ENCODE measurements around the gene SPRY4.
"Not testable (repeated sequence)": the region's sequence is repeated elsewhere in the genome, so short reads cannot be mapped to it uniquely, and the experiment has no call there.

SPRY4 gene

GRCh38 chr5:142295084-142295758, 29.6 kb downstream of the SPRY4 start:
- no peak for DNase-seq (ENCODE audit: low read depth in 2 of 2, low spot score in 1 of 2)

GRCh38 chr5:142293486-142293885, 31.3 kb downstream of the SPRY4 start:
- no peak for DNase-seq (ENCODE audit: low read depth in 2 of 2, low spot score in 1 of 2)

GRCh38 chr5:142292808-142293207, 32.0 kb downstream of the SPRY4 start:
- no peak for DNase-seq (ENCODE audit: low read depth in 2 of 2, low spot score in 1 of 2)

- no peak for DNase-seq (ENCODE audit: low read depth in 2 of 2, low spot score in 1 of 2)
Measured at GRCh38 chr5:142292249-142292648, 32.6 kb downstream of the SPRY4 start.

- DNase-seq (ENCODE audit: low read depth in 2 of 2, low spot score in 1 of 2): no peak
Measured at GRCh38 chr5:142290577-142291299, 34.1 kb downstream of the SPRY4 start.

- DNase-seq (ENCODE audit: low read depth in 2 of 2, low spot score in 1 of 2): no peak
Measured at GRCh38 chr5:142289708-142290576, 34.9 kb downstream of the SPRY4 start.

- DNase-seq (ENCODE audit: low read depth in 2 of 2, low spot score in 1 of 2): no peak
Measured at GRCh38 chr5:142287973-142288313, 36.9 kb downstream of the SPRY4 start.

- no peak for DNase-seq (ENCODE audit: low read depth in 2 of 2, low spot score in 1 of 2)
Measured at GRCh38 chr5:142287096-142287972, 37.5 kb downstream of the SPRY4 start.

GRCh38 chr5:142286111-142286510, 38.7 kb downstream of the SPRY4 start:
- DNase-seq (ENCODE audit: low read depth in 2 of 2, low spot score in 1 of 2): no peak

GRCh38 chr5:142283304-142283703, 41.5 kb downstream of the SPRY4 start:
- no peak for DNase-seq (ENCODE audit: low read depth in 2 of 2, low spot score in 1 of 2)

GRCh38 chr5:142281966-142282365, 42.9 kb downstream of the SPRY4 start:
- no peak for DNase-seq (ENCODE audit: low read depth in 2 of 2, low spot score in 1 of 2)

GRCh38 chr5:142281008-142281367, 43.8 kb downstream of the SPRY4 start:
- no peak for DNase-seq (ENCODE audit: low read depth in 2 of 2, low spot score in 1 of 2)

- no peak for DNase-seq (ENCODE audit: low read depth in 2 of 2, low spot score in 1 of 2)
Measured at GRCh38 chr5:142280066-142281007, 44.5 kb downstream of the SPRY4 start.

GRCh38 chr5:142278627-142279026, 46.2 kb downstream of the SPRY4 start:
- no peak for DNase-seq (ENCODE audit: low read depth in 2 of 2, low spot score in 1 of 2)

GRCh38 chr5:142277796-142278195, 47.0 kb downstream of the SPRY4 start:
- no peak for DNase-seq (ENCODE audit: low read depth in 2 of 2, low spot score in 1 of 2)

- no peak for DNase-seq (ENCODE audit: low read depth in 2 of 2, low spot score in 1 of 2)
Measured at GRCh38 chr5:142276517-142276916, 48.3 kb downstream of the SPRY4 start.

GRCh38 chr5:142275496-142275895, 49.3 kb downstream of the SPRY4 start:
- DNase-seq (ENCODE audit: low read depth in 2 of 2, low spot score in 1 of 2): no peak

- not testable (repeated sequence) for DNase-seq (ENCODE audit: low read depth in 2 of 2, low spot score in 1 of 2)
Measured at GRCh38 chr5:142272596-142272995, 52.2 kb downstream of the SPRY4 start.

- not testable (repeated sequence) for DNase-seq (ENCODE audit: low read depth in 2 of 2, low spot score in 1 of 2)
Measured at GRCh38 chr5:142264084-142264483, 60.7 kb downstream of the SPRY4 start.

GRCh38 chr5:142263346-142263745, 61.5 kb downstream of the SPRY4 start:
- DNase-seq (ENCODE audit: low read depth in 2 of 2, low spot score in 1 of 2): no peak

All from stimulated activated CD8-positive, alpha-beta memory T cell treated with anti-CD3 and anti-CD28 coated beads, Interleukin-4, amount 100 ng/mL, for 4 hours (primary cell).